PC-3 (cell line): ENCODE results near the gene NSUN4. TPM values are rescaled to one million over a fixed set of nuclear protein-coding genes. Genes with fewer than 3 reads are reported as not detected.

Experiments
- ATAC-seq: fragments of 200-7000 bp; cut with Tn5 transposase; 2 replicates; pipeline ENCODE4 v1.9.1; 2020; ENCODE audit warnings: mild to moderate bottlenecking, moderate library complexity
- BruUV-seq: library from RNA; stranded (reverse); fragments of 400-500 nt; replicated peaks from 2 replicates; lab custom pipeline; 2021; lab: Mats Ljungman, UMichigan
- CTCF ChIA-PET: fragments of 300-600 bp; sonication (Branson Sonifier 250); formaldehyde crosslinking; loops from one replicate; lab custom pipeline; 2022; ENCODE audit warnings: antibody characterized with exemption; lab: Charles Lee
- POLR2A ChIA-PET: fragments of 300-600 bp; sonication (Branson Sonifier 250); formaldehyde crosslinking; loops from one replicate; lab custom pipeline; 2022; ENCODE audit warnings: antibody characterized with exemption; ENCODE audit not compliant: unreplicated experiment; lab: Charles Lee
- DNase-seq: peaks from one replicate; pipeline ENCODE4 v3.0.0-alpha.2; 2015
- H2AFZ ChIP-seq: fragments of 300-600 bp; sonication (generic); 2 replicates; pipeline ENCODE4 v1.6.0; 2016; ENCODE audit warnings: antibody characterized with exemption, low read length
- H3F3A ChIP-seq: fragments of 300-600 bp; sonication (generic); one replicate; pipeline ENCODE4 v1.6.0; 2017; ENCODE audit warnings: antibody characterized with exemption, low read length, control low read depth, mild to moderate bottlenecking; ENCODE audit not compliant: unreplicated experiment
- H3K27ac ChIP-seq: fragments of 300-600 bp; sonication (generic); 2 replicates; pipeline ENCODE4 v1.5.1; 2016; ENCODE audit warnings: mild to moderate bottlenecking, low read length
- H3K27me3 ChIP-seq: fragments of 300-600 bp; sonication (generic); 2 replicates; pipeline ENCODE4 v1.6.1; 2016; ENCODE audit warnings: low read length, mixed read lengths
- H3K36me3 ChIP-seq: fragments of 300-600 bp; sonication (generic); 2 replicates; pipeline ENCODE4 v1.6.1; 2016; ENCODE audit warnings: low read depth, mixed run types, low read length, mixed read lengths
- H3K4me1 ChIP-seq: fragments of 300-600 bp; sonication (generic); 2 replicates; pipeline ENCODE4 v1.5.1; 2016; ENCODE audit warnings: low read length; ENCODE audit not compliant: insufficient read depth
- H3K4me2 ChIP-seq: fragments of 300-600 bp; sonication (generic); 2 replicates; pipeline ENCODE4 v1.6.0; 2016; ENCODE audit warnings: low read length
- H3K4me3 ChIP-seq: fragments of 300-600 bp; sonication (generic); 2 replicates; pipeline ENCODE4 v1.5.1; 2016; ENCODE audit warnings: mild to moderate bottlenecking, low read length, mixed read lengths
- H3K79me2 ChIP-seq: fragments of 300-600 bp; sonication (generic); 2 replicates; pipeline ENCODE4 v1.6.1; 2017; ENCODE audit warnings: low read length, mixed read lengths
- H3K9ac ChIP-seq: fragments of 300-600 bp; sonication (generic); 2 replicates; pipeline ENCODE4 v1.6.0; 2016; ENCODE audit warnings: mild to moderate bottlenecking, low read length
- H3K9me2 ChIP-seq: fragments of 300-600 bp; sonication (generic); replicated peaks from 2 replicates; pipeline ENCODE4 v1.6.1; 2016; ENCODE audit warnings: mixed run types, low read length, mixed read lengths
- H3K9me3 ChIP-seq: fragments of 300-600 bp; sonication (generic); 2 replicates; pipeline ENCODE4 v1.6.1; 2016; ENCODE audit warnings: low read length, mixed read lengths
- H4K20me1 ChIP-seq: fragments of 300-600 bp; sonication (generic); 2 replicates; pipeline ENCODE4 v1.6.1; 2016; ENCODE audit warnings: low read length, mixed read lengths
- CTCF ChIP-seq: fragments of 300-600 bp; sonication (generic); conservative IDR thresholded peaks from 2 replicates; pipeline ENCODE4 v1.5.1; 2017; ENCODE audit warnings: antibody characterized with exemption, low read depth, mild to moderate bottlenecking, low read length
- EZH2 ChIP-seq: fragments of 300-600 bp; sonication (generic); IDR thresholded peaks from one replicate; pipeline ENCODE4 v1.6.1; 2017; ENCODE audit warnings: antibody characterized with exemption, mild to moderate bottlenecking, low read length; ENCODE audit not compliant: unreplicated experiment
- EZH2phosphoT487 ChIP-seq: fragments of 300-600 bp; sonication (generic); IDR thresholded peaks from 2 replicates; pipeline ENCODE4 v1.6.1; 2018; ENCODE audit warnings: mild to moderate bottlenecking, antibody characterized with exemption, low read length, borderline replicate concordance
- intact Hi-C: fragments of 100-400 bp; cut with micrococcal nuclease; formaldehyde crosslinking; loops from 2 replicates; pipeline ENCODE4 v1.9.0; 2023
- total RNA-seq: library from RNA; depleted of rRNA; stranded (reverse); fragments of >200 nt; gene quantifications from 2 replicates; pipeline ENCODE4 v1.2.3, GENCODE V29; 2014

Gene NSUN4
- total RNA-seq, 1 experiment from 2014 or later = 16.8 TPM

- no peak for ATAC-seq
- POLR2A ChIA-PET = no interaction called here
These were observed 53.7 kb downstream of the NSUN4 start, which contains the start of gene FAAH for GRCh38 chr1:46394108-46394871. Gene FAAH (plus strand): TSS chr1:46394317. CDS start chr1:46394349, 32 bp downstream.

GRCh38 chr1:46394872-46395465 lies 54.4 kb downstream of the NSUN4 start:
- H3F3A ChIP-seq = no peaks in the 10 kb centered on the region
- no peaks in the 10 kb centered on the region for H3K79me2 ChIP-seq
- H3K4me3 ChIP-seq = no peak overlapping the region
- TF ChIP-seq EZH2 (no peak), EZH2phosphoT487 (no peak), CTCF (no peak)
- no peak overlapping the region for H2AFZ ChIP-seq
- no peak overlapping the region for H3K4me2 ChIP-seq
- intact Hi-C loops = no loop called here
- no peak for DNase-seq
- peaks cover 8% of the 10 kb centered on the region; the same call in 1 of the 2 replicates for H3K36me3 ChIP-seq
- no peaks in the 10 kb centered on the region for H3K9me2 ChIP-seq
- H3K9me3 ChIP-seq = peaks cover 9% of the 10 kb centered on the region; the same call in 1 of the 2 replicates
- no peak overlapping the region for H3K9ac ChIP-seq
- POLR2A ChIA-PET = no interaction called here
- no TSS peak for BruUV-seq
- H3K27me3 ChIP-seq = no peaks in the 10 kb centered on the region
- no peak overlapping the region for H3K27ac ChIP-seq
- CTCF ChIA-PET = no interaction called here
- H3K4me1 ChIP-seq = no peaks in the 10 kb centered on the region
- H4K20me1 ChIP-seq = no peaks in the 10 kb centered on the region
- ATAC-seq = no peak

More at GRCh38 chr1:46394108-46394871, 53.7 kb downstream of the NSUN4 start, which contains the start of gene FAAH:
- no peak for DNase-seq
- Histone ChIP-seq H4K20me1 (no peaks in the 10 kb centered on the region), H3F3A (no peaks in the 10 kb centered on the region), H3K79me2 (no peaks in the 10 kb centered on the region), H3K9me3 (peaks cover 9% of the 10 kb centered on the region; the same call in 1 of the 2 replicates), H3K4me3 (no peak within 1 kb of the TSS), H3K27me3 (no peaks in the 10 kb centered on the region), H3K9ac (no peak within 1 kb of the TSS), H3K4me2 (no peak within 1 kb of the TSS), H3K36me3 (peaks cover 8% of the 10 kb centered on the region; the same call in 1 of the 2 replicates), H2AFZ (no peak within 1 kb of the TSS), H3K4me1 (no peaks in the 10 kb centered on the region), H3K27ac (no peak within 1 kb of the TSS), H3K9me2 (no peaks in the 10 kb centered on the region)
- CTCF ChIA-PET = no interaction called here
- no peak for TF ChIP-seq EZH2phosphoT487
- TF ChIP-seq CTCF = no peak
- no peak for TF ChIP-seq EZH2
- intact Hi-C loops = no loop called here
- no TSS peak for BruUV-seq
